NCI-H1930 (cell line): Measurements from ENCODE around the gene LYRM1.

ENCODE experiments used
- DNase-seq, 2 experiments: peaks; one replicate each; lab custom pipeline; 2025; lab: John Stamatoyannopoulos, UW

LYRM1 gene

GRCh38 chr16:20871941-20872815 lies 28.4 kb upstream of the LYRM1 start:
- no peak for DNase-seq

DNA sequence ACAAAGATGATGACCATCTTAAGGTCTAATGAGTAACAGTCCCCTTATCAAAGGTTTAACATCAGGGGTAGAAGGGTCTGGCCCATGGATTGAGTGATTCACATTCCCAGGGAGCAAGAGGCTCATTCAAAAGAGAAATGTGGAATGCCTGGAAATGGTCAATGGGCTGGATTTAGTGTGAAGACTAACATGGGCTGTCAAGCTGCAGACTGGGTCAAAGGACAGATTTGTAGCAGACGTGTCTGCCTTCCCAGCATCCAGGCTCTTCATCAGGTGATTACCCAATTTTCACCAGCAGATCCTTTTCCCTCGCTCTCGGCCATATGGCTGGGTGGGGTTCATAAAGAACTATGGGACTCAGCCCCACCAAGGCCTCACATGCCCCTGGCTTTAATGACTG lies 27.2 kb upstream of the LYRM1 start:
- DNase-seq, result no peak

DNA sequence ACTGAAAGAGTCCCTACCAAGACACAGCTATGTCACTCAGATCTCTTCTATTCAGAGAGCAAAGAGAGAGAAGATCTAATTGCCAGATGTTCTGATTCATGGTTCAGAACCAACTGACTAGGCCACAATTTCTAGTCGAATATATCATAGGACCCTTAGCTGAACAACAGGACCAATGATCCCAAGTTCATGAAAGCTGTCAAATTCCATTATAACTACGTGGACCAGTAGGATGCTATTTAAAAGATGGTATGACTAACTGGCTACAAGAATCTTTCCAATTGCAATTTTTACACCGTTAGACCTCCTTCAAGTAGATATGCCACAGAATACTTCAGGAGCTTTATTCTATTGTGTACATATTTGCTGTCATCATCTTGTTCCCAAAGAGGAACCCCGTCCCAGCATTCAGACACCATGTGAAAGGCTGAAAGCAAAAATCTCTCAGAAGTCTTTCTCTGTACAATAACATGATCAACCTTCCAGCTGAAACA lies 26.4 kb upstream of the LYRM1 start:
- DNase-seq, result no peak

- DNase-seq, result no peak
These were observed 25.3 kb upstream of the LYRM1 start for GRCh38 chr16:20875355-20875650.

DNA sequence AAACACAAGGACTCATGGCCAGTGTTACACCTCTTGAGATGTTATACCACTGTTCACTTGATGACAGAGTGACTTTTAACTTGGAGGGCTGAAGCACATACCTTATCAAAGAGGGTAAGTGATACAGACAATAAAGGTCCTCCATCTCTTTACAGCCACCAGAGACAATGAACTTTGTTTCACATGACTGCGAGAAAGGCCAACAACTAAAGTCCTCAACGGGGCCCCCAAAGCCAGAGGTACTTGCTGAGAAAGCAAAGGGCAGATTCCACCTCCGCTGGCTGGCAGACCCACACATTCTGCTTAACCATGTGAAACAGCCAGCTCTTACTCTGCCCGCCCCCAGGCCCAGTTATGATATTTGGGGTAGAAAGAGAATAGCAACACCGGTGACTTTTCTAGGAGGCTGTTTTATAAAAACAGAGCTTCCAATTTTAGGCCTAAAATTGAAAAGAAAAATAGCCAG lies 21.9 kb upstream of the LYRM1 start:
- no peak for DNase-seq

DNA sequence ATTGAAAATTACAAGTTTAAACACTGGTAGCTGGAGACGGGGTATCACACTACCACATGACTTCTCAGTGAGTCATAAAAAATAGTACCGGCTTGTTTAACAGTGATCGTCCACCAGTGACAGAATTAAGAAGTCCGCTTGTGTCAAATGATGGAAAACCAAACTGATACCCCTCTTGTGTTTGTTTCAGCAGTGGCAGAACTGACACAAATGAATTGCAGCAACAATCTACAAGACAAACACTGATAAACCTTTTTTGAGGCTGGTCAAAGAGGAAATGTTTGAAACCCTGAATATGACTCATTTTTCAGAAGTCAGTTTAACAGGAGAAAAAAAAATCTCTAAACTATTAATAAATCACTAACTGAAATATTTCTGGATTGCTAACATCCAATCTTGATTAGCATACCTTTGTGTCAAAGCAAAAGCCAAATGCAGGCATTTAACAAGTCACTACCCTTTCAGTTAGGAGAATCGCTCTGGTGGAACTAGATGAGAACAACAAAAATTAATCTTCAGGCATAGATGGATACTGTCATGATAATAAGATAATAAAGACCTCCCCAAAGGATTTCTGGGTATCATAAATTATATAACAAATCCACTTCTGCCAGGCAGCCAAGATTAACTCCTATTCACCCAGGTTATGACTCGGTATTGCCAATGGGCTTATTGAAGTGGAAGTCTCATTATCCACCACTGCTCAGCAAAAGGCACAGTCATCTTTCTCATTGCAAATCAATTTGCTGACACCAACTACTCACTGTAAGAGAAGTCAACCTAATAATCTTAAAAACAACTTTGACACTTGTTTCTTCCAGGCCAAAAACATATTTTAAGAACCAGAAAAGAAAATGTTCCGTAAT lies 21.2 kb upstream of the LYRM1 start:
- DNase-seq, result no peak

DNA sequence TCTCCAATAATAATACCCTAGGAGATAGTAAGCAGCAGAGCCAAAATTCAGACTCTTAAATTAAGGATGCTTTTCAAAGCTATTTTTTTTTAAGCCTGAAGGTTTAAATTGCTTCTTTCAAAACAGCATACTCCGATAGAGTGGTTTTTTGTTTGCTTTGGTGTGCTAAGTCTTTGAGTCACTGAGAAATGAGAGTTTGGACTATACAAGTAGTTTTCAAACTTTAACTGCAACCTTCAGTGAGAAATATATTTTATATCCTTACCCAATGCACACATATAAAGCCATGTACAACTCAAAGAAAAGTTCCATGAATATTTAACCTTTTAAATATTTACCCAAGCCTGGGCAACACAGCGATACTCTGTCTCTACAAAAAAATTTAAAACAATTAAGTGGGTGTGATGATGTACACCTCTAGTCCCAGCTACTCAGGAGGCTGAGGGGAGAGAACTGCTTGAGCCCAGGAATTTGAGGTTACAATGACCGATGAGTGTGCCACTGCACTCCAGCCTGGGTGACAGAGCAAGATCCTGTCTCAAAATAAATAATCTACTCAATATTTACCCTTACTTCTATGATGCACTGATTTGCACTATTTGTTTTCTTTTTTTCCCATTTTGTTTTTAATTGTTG lies 19.6 kb upstream of the LYRM1 start:
- DNase-seq, result no peak

DNA sequence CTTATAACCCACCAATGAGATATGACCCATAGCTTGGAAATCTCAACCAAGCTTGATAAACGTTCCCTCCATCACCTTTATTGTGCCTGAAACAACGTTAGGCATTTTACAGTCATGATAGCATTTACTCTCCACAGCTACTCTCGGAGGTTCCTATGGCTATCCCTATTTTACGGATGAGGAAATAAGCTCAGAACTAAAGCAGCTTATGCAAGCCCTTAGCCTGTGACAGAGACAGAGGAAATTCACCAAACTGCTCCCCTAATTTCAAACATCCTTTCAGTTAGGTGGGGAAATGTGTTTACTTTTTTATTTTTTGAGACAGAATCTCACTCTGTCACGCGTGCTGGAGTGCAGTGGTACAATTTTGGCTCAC lies 19.1 kb upstream of the LYRM1 start:
- DNase-seq, result no peak

DNA sequence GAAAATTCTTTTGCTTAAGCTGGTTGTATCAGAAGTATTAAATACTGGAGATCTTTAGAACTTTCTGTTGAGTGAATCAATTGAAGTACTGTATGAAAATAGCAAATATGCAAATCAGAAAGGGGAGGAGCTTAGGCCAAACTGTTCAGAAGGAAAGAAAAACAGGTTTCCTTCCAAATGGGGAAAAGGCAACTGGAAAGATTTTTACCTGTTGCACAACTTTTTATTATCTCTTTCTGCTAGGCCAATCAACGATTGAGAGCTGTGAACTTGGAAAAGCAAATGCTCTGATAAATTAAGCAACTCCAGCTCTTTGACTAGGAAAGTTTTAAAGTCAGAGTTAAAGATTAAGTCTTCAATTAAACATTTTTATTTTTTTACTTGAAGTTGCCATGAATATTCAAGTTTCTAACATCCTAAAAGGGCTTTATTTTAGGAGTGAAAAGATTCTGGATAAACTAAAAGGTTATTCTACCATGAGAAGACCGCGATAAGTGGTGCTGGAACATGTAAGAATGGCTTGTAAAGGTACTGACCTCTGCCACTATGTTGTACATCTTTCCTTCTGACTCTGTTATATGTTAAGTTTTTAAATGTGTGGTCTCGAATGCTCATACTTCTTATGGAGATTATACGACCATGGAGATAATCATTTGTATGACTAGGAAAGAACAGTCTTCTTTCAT lies 16.9 kb upstream of the LYRM1 start:
- DNase-seq, result no peak

GRCh38 chr16:20884240-20884556 lies 16.4 kb upstream of the LYRM1 start:
- DNase-seq, result no peak

- DNase-seq, result no peak
These were observed 14.3 kb upstream of the LYRM1 start for GRCh38 chr16:20886320-20886719.

DNA sequence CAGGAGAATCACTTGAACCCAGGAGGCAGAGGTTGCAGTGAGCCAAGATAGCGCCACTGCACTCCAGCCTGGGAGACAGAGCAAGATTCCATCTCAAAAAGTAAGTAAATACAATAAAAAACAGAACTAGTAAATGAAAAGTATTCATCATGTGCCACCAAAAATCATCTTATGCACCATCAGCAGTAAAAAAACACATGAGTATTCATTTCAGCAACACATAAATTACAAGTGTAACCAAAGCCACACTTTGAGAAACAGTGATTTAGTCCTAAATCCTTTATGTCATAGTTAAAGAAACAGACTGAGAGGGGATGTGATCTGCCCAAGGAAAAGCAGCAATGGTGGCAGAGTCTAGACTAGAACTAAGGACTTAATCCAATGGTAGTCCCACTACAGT lies 13.4 kb upstream of the LYRM1 start:
- DNase-seq, result no peak

DNA sequence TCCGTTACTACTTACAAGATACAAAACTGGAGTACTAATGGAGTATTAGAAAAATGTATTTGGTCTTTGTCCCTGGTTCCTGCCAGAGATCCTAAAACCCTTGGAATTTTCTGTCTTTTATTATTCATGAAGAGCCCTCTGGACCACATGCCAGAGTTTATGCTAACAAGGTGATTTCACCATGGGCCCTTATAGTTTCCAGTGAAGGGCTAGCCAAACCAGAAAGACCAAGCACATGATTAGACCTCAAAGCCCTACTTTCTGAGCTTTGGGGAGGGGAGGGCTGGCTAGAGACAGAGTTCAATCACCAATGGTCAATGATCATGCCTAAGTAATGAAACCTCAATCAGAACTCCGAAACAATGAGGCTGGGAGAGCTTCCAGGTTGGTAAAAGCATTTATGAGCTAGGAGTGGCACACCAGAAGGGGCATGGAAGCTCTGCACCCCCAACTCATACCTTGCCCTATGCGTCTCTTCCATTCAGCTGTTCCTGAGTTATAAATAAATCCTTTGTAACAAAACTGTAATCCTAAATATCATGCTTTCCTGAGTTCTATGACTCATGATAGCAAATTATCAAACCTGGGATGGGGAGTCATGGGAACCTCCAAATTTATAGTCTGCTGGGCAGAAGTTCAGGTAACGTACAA lies 10.8 kb upstream of the LYRM1 start:
- no peak for DNase-seq

GRCh38 chr16:20894388-20894787 lies 6.2 kb upstream of the LYRM1 start:
- DNase-seq, result no peak

GRCh38 chr16:20897253-20897897 lies 3.2 kb upstream of the LYRM1 start:
- no peak for DNase-seq

DNA sequence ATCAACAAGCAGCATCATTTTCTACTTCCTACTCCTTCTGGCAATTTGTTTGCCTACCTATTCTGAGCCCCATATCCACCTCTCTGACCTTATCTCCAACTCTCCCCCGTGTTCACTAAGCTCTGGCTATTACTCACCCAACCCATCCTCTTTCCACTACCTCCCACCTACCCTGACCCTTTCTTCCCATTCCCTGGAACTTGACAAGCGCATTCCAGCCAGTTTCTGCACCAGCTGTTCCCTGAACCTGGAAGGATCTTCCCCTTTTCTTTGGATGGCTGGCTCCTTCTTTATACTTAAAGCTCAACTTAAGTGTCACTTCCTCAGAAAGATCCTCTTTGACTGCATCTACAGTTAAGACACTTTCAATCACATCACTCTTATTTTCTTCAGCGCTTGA lies 2.6 kb upstream of the LYRM1 start:
- DNase-seq, result no peak

GRCh38 chr16:20899071-20899470 lies 1.5 kb upstream of the LYRM1 start:
- no peak for DNase-seq

GRCh38 chr16:20899477-20900298 lies 883 bp upstream of the LYRM1 start:
- no peak for DNase-seq

DNA sequence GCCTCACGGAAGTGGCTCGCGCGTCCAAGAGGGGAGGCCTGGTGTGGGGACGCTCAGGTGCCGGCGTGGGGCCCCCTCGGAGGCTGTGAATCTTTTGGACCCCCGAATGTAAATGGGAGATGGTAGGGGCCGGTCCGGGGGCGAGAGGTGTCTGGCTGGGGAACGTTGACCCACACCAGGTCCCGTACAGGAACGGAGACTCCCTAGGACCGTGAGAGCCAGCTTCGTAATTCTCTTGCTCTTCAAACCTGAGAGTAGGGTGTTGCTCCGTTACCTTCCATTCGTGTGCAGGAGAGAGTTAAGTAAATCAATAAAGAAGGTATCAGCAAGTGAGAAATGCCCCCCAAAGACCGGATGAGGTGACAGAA lies 481 bp downstream of the LYRM1 start:
- DNase-seq, result no peak

- DNase-seq, result no peak
These were observed 1.0 kb downstream of the LYRM1 start for GRCh38 chr16:20901436-20902112.
